Stimulated activated CD8-positive, alpha-beta memory T cell treated with anti-CD3 and anti-CD28 coated beads, Interleukin-7, amount 100 ng/mL, for 48 hours (primary cell): ENCODE results near the gene MRTFA.
A peak's percentile ranks its signal among the peaks of the same experiment; 100 is the strongest.
"Not testable (repeated sequence)": the region's sequence is repeated elsewhere in the genome, so short reads cannot be mapped to it uniquely, and the experiment has no call there.

ENCODE experiments used
- DNase-seq, 2 donors: peaks; one replicate each; pipeline ENCODE4 v3.0.0-alpha.2; 2020; ENCODE audit warnings: low read depth in 1 of 2; ENCODE audit errors: extremely low read depth in 1 of 2

The MRTFA gene

GRCh38 chr22:40526960-40527359 is 109.6 kb downstream of the MRTFA start:
- DNase-seq, result no peak

GRCh38 chr22:40525250-40525884 is 111.2 kb downstream of the MRTFA start:
- DNase-seq, result peak; percentile 25 to 41

GRCh38 chr22:40524392-40525249 is 111.9 kb downstream of the MRTFA start:
- DNase-seq, result no peak

- no peak for DNase-seq
Observed at GRCh38 chr22:40522141-40522540, 114.4 kb downstream of the MRTFA start.

GRCh38 chr22:40521046-40521445 is 115.5 kb downstream of the MRTFA start:
- no peak for DNase-seq

- no peak for DNase-seq
Observed at GRCh38 chr22:40520562-40520961, 116.0 kb downstream of the MRTFA start.

- no peak for DNase-seq
Observed at GRCh38 chr22:40519948-40520331, 116.6 kb downstream of the MRTFA start.

- no peak for DNase-seq
Observed at GRCh38 chr22:40519284-40519947, 117.1 kb downstream of the MRTFA start.

- no peak for DNase-seq
Observed at GRCh38 chr22:40518840-40519239, 117.7 kb downstream of the MRTFA start.

- DNase-seq, result no peak
Observed at GRCh38 chr22:40517631-40518030, 118.9 kb downstream of the MRTFA start.

GRCh38 chr22:40516416-40516815 is 120.1 kb downstream of the MRTFA start:
- DNase-seq, result no peak

- DNase-seq, result no peak
Observed at GRCh38 chr22:40512426-40513136, 123.9 kb downstream of the MRTFA start.

GRCh38 chr22:40511604-40512003 is 124.9 kb downstream of the MRTFA start:
- DNase-seq, result no peak

GRCh38 chr22:40510631-40511364 is 125.7 kb downstream of the MRTFA start:
- DNase-seq, result no peak

GRCh38 chr22:40509401-40510134 is 127.0 kb downstream of the MRTFA start:
- DNase-seq, result no peak

GRCh38 chr22:40508046-40508445 is 128.5 kb downstream of the MRTFA start:
- DNase-seq, result not testable (repeated sequence)

GRCh38 chr22:40507491-40507890 is 129.0 kb downstream of the MRTFA start:
- DNase-seq, result no peak

- no peak for DNase-seq
Observed at GRCh38 chr22:40506762-40507161, 129.8 kb downstream of the MRTFA start.

- DNase-seq, result no peak
Observed at GRCh38 chr22:40504285-40505249, 132.0 kb downstream of the MRTFA start.
